Vagina (tissue), 2 donors: Measurements from ENCODE around the gene HS6ST2.

ENCODE experiments used
- CTCF ChIP-seq, 3 experiments: fragments of 450-650 bp in 2 of 3; fragments of 200-600 bp in 1 of 3; sonication (generic) in 1 of 3; IDR thresholded peaks; one replicate each; pipeline ENCODE4 v1.5.1; 2017 to 2019; ENCODE audit warnings: antibody characterized with exemption in 3 of 3, mild to moderate bottlenecking in 2 of 3, moderate library complexity in 2 of 3
- POLR2AphosphoS5 ChIP-seq, 2 donors: sonication (generic); formaldehyde crosslinking; IDR thresholded peaks; one replicate each; pipeline ENCODE4 v1.9.0; 2017; ENCODE audit warnings: antibody characterized with exemption in 2 of 2, mild to moderate bottlenecking in 2 of 2, low read depth in 1 of 2; ENCODE audit not compliant: insufficient read depth in 1 of 2

GRCh38 chrX:132953354-132953753 is 5.1 kb downstream of the HS6ST2 start:
- no peak for TF ChIP-seq CTCF (IDR thresholded peaks at IDR 0.05)
- no peak for TF ChIP-seq POLR2AphosphoS5 (IDR thresholded peaks at IDR 0.05; ENCODE audit: insufficient read depth in 1 of 2, low read depth in 1 of 2)
